GM21825 (cell line): Measurements from ENCODE around the gene SLC5A3.

Experiments used
- ATAC-seq: cut with Tn5 transposase; IDR thresholded peaks from one replicate; pipeline ENCODE4 v1.9.1; 2021; ENCODE audit warnings: mild to moderate bottlenecking, moderate library complexity; ENCODE audit not compliant: unreplicated experiment

The SLC5A3 gene

DNA sequence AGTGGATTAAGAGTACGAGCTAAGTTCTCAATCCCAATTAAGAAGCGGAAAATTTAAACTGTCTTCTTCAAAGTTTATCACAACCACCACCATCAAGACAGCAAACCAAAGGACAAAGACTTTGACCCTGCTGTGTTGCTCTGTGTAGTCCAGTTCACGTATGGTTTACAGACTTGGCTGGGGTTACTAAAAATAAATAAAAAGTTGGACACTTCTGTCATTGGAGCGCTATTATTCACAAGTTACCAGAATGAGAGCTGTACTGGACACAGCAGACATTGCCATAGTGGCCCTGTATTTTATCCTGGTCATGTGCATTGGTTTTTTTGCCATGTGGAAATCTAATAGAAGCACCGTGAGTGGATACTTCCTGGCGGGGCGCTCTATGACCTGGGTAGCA lies 21.6 kb downstream of the SLC5A3 start:
- no peak for ATAC-seq

DNA sequence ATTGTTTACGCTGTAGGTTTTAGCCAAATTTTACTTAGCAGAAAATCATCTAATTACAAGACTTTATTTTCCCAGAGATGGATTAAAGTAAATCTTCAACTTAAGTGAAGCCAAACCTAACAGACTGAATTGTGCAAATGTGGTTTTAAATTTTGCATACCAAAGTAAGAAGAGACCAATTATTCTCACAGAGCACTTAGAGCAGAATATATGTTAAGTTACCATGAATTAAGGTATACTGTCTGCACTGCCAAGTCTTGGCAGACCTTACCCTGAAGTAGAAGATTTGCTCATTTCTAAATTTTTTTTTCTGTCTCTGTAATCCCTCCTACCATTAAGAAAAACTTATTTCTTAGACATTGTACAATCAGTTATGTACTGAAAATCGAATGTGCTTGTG lies 24.1 kb downstream of the SLC5A3 start:
- ATAC-seq, result no peak

DNA sequence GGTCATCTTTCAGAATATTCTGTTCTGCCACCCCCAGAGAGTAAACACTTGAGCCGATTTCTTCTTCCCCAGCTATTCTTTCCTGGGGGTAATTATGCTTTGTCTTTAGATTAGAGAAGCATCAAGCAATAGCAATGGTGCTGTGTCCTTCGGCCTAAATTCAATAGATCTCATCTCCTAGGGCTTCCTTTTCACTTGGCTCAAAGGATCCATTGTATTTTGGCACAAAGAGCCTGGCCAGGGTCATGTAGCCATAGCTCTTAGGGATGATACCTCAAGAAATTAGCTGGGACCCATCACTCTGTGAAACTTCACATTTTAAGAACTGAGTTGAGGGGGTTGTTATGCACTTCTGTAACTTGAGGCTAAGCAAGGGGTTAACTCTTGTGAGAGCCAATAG lies 27.0 kb downstream of the SLC5A3 start:
- ATAC-seq, result no peak

- no peak for ATAC-seq
Measured at GRCh38 chr21:34100790-34101189, 27.4 kb downstream of the SLC5A3 start.

DNA sequence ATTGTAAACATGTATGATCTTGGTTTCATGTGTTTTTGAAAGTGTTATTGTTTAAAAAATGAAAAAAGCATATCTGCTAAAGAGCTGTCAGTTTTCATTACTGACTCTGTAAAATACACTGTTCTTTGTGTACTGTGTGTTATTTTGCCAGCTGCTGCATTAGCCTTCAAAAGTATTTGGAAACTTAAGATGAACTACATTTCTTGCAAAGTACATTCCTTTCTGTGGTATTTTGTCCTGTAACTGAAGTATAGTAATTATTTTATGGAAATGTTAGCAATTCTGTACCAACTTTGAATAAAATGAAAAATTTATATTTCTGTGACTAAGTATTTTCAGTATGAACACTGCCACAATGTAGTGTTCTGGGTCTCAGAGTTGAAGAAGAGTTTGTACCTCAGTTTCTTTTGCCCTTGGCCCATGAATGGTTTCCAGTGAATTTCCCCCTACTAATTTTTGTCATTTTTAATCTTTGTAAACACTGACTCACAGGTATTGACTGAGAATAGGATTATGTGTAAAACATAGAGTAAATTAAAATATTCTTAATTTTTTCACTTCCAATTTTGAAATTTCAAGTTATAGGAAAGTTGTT lies 32.7 kb downstream of the SLC5A3 start:
- ATAC-seq, result no peak

DNA sequence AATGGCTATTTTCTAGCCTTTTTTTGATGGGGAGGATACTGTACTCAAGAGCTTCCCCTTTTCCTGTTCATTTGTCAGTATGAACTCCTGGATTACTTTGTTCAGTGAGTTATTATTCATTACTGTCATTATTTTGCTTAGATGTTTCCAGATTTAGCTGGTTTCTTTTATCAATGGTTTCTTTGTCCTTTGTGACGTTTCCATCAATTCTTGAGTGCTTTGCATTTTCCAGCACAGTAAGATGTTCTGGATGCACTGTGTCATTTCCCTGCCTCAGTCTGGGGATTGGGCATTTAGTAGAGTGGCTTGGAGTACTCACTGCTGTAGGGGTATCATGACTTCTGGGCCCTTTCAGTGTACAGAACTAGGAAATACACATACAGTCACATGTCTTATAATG lies 34.2 kb downstream of the SLC5A3 start:
- ATAC-seq, result no peak

GRCh38 chr21:34109075-34109474 lies 35.7 kb downstream of the SLC5A3 start:
- no peak for ATAC-seq

DNA sequence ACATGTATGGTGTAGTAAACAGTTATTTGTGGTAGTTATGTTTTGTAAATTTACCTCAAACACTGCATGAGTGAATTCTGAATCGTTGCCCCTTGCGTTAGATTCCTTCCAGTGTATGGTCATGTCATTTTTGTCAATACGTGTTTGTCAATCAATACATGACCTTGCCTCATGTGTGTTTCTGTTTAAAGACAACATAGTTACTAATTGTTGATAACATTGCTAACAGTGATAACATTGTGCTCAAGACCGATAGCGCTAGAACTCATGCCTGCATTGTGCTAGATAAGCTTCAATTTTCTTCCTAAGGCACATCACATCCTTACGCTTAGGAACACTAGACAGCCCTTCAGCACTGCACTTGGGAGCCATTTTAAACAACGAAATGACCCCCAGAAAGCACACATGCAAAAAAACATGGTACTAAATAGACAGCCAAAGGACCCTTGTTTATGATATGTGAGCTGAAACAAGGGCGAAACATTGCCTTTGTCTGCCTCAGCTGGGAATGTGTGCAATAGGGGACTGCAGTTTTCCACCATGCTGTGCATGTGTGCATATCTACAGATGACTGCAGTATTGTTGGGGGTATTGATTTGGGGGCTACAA lies 37.3 kb downstream of the SLC5A3 start:
- ATAC-seq, result no peak

- ATAC-seq, result no peak
Measured at GRCh38 chr21:34112316-34113033, 39.1 kb downstream of the SLC5A3 start.

DNA sequence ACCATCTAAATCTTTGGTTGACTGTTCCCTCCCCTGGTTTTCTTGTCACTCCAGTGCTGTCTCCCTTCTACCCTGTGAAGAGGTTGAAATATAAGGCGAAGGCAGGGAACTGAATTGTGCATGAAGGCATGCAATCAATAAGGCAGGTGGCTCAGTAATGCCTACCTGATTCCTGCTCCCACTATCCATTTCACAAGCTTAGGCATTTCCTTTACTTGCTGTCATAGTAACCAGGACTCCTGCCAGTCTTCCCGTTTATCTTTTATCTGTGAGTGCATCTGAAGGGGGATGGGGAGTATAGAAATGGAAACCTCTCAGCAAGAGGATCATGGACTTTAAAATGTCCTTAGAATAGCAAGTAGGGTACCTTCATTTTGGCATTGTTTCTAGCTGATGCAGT lies 40.5 kb downstream of the SLC5A3 start:
- ATAC-seq, result no peak

GRCh38 chr21:34115160-34115559 lies 41.8 kb downstream of the SLC5A3 start:
- ATAC-seq, result no peak

GRCh38 chr21:34116569-34116968 lies 43.2 kb downstream of the SLC5A3 start:
- ATAC-seq, result no peak

DNA sequence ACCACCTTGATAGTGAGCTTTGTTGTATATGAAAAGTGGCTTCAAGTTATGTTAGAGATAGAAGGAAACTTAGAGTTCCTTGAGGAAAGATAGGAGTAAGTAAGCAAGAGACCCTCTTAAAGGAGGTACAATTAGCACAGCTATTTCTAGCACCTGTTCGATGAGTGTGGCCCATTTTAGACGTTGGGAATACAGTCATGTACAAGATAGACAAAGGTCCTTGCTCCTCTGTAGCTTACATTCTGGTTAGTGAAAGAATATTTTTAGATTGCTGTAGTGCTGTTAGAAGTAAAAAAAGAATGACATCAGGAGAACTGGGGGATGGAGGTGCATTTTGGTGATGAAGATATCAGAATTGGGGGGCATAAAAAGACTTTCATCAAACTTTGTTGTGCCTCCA lies 47.5 kb downstream of the SLC5A3 start:
- no peak for ATAC-seq

GRCh38 chr21:34122047-34122446 lies 48.7 kb downstream of the SLC5A3 start:
- ATAC-seq, result no peak
